Measurements from ENCODE around the gene NKAIN2.

Gene NKAIN2

DNA sequence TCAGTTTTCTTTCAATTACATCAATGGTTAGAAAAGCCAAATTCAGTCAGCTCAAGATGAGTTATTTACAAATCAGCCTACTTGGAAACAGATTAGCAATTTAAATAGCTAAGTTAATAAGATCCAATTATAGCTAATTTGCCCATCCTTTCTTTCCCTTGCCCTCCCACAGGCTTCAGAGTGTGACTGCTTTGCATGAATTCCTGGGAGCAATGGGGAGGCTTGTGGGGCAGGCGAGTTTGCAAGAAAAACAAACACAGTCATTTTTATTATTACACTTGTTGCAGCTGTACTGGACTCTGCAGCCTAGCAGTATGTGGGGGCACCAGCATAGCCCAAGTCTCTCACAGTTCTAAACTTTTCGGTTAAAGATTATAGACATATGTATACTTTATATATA lies 219.0 kb downstream of the NKAIN2 start:
- H3K9me3 ChIP-seq (ENCODE audit: control insufficient read depth in 2 of 2, low read length in 2 of 2) = no peaks in the 10 kb centered on the region
- no peaks in the 10 kb centered on the region for H3K27me3 ChIP-seq (ENCODE audit: control insufficient read depth in 1 of 2, insufficient read depth in 2 of 2, low read length in 2 of 2)
- no peak overlapping the region for H3K9ac ChIP-seq (ENCODE audit: low read length in 2 of 2)
- no peak overlapping the region for H3K4me3 ChIP-seq (ENCODE audit: low read length in 2 of 2)
- no peaks in the 10 kb centered on the region for H3K36me3 ChIP-seq (ENCODE audit: control insufficient read depth in 2 of 2, insufficient read depth in 2 of 2, low read length in 2 of 2)
- H3K27ac ChIP-seq (ENCODE audit: low read length) = no peak overlapping the region
- no peaks in the 10 kb centered on the region for H3K4me1 ChIP-seq (ENCODE audit: control insufficient read depth, insufficient read depth, low read length)

DNA sequence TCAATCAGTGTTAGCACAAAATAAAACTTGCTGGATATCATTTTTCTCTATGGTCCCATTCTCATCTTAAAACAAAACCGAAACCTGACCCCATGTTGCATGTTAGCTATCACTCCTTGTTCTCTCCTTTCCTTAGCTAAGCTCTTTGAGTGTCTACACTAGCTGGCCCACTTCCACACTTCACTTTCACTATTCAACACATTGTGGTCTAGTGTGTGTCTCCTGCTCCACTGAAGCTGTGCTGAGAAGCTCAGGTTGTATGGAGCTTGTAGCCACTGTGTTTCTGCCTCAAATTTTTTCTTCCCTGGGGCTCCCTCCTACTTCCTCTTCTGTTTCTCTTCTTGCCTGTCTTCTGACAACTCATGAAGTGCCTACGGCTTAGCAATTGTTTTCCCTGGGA lies 223.0 kb downstream of the NKAIN2 start:
- Histone ChIP-seq H3K9ac (ENCODE audit: low read length in 2 of 2) (no peak overlapping the region), H3K27ac (ENCODE audit: low read length) (no peak overlapping the region), H3K4me1 (ENCODE audit: control insufficient read depth, insufficient read depth, low read length) (no peaks in the 10 kb centered on the region), H3K4me3 (ENCODE audit: low read length in 2 of 2) (no peak overlapping the region), H3K27me3 (ENCODE audit: control insufficient read depth in 1 of 2, insufficient read depth in 2 of 2, low read length in 2 of 2) (no peaks in the 10 kb centered on the region), H3K36me3 (ENCODE audit: control insufficient read depth in 2 of 2, insufficient read depth in 2 of 2, low read length in 2 of 2) (no peaks in the 10 kb centered on the region), H3K9me3 (ENCODE audit: control insufficient read depth in 2 of 2, low read length in 2 of 2) (no peaks in the 10 kb centered on the region)

DNA sequence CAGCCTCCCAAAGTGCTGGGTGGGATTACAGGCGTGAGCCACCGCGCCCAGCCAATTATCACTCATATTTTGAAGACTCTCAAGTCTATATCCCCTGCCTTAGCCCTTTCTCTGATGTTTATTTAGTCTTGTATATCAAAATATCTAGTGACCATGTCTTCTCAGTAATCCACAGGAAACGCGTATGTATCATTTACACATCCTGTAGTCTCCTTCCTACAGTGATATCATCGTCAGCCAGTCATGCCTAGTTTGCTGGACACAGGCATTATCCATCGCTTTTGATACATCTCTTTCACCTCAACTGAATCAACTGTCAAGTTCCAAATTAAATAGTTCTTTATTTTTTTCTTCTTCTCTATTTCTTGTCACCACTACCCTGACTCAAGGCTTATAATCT lies 223.7 kb downstream of the NKAIN2 start:
- H3K4me3 ChIP-seq (ENCODE audit: low read length in 2 of 2) = no peak overlapping the region
- no peaks in the 10 kb centered on the region for H3K9me3 ChIP-seq (ENCODE audit: control insufficient read depth in 2 of 2, low read length in 2 of 2)
- H3K9ac ChIP-seq (ENCODE audit: low read length in 2 of 2) = no peak overlapping the region
- H3K36me3 ChIP-seq (ENCODE audit: control insufficient read depth in 2 of 2, insufficient read depth in 2 of 2, low read length in 2 of 2) = no peaks in the 10 kb centered on the region
- no peak overlapping the region for H3K27ac ChIP-seq (ENCODE audit: low read length)
- H3K27me3 ChIP-seq (ENCODE audit: control insufficient read depth in 1 of 2, insufficient read depth in 2 of 2, low read length in 2 of 2) = no peaks in the 10 kb centered on the region
- H3K4me1 ChIP-seq (ENCODE audit: control insufficient read depth, insufficient read depth, low read length) = no peaks in the 10 kb centered on the region

DNA sequence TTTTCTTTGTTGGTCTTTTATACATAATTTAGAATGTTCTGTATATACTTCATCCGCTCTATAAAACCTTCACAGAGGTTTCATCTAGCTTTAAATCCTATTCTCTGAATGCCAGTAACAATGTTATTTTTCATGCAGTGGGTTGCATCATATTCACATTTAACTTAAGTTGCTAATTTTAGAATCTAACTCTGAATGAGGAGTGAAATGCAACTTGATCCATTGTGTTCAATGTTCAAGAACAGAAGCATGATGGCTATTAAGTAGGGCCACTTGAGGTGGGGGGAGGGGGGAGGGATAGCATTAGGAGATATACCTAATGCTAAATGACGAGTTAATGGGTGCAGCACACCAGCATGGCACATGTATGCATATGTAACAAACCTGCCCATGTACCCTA lies 224.5 kb downstream of the NKAIN2 start:
- no peak overlapping the region for H3K9ac ChIP-seq (ENCODE audit: low read length in 2 of 2)
- no peaks in the 10 kb centered on the region for H3K9me3 ChIP-seq (ENCODE audit: control insufficient read depth in 2 of 2, low read length in 2 of 2)
- H3K4me1 ChIP-seq (ENCODE audit: control insufficient read depth, insufficient read depth, low read length) = no peaks in the 10 kb centered on the region
- no peak overlapping the region for H3K27ac ChIP-seq (ENCODE audit: low read length)
- no peaks in the 10 kb centered on the region for H3K36me3 ChIP-seq (ENCODE audit: control insufficient read depth in 2 of 2, insufficient read depth in 2 of 2, low read length in 2 of 2)
- no peaks in the 10 kb centered on the region for H3K27me3 ChIP-seq (ENCODE audit: control insufficient read depth in 1 of 2, insufficient read depth in 2 of 2, low read length in 2 of 2)
- H3K4me3 ChIP-seq (ENCODE audit: low read length in 2 of 2) = no peak overlapping the region

DNA sequence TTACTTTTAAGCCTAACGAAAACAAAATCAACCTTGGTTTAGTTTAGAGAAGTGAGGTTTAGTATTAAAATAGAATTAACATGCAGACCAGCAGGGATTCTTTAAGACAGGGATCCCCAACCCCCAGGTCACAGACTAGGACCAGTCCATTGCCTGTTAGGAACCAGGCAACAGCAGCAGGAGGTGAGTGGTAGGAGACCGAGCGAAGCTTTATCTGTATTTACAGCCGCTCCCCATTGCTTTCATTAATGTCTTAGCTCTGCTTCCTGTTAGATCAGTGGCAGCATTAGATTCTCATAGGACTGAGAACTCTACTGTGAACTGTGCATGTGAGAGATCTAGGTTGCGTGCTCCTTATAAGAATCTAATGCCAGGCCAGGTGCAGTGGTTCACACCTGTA lies 225.9 kb downstream of the NKAIN2 start:
- Histone ChIP-seq H3K9me3 (ENCODE audit: control insufficient read depth in 2 of 2, low read length in 2 of 2) (no peaks in the 10 kb centered on the region), H3K4me3 (ENCODE audit: low read length in 2 of 2) (no peak overlapping the region), H3K36me3 (ENCODE audit: control insufficient read depth in 2 of 2, insufficient read depth in 2 of 2, low read length in 2 of 2) (no peaks in the 10 kb centered on the region), H3K27ac (ENCODE audit: low read length) (no peak overlapping the region), H3K9ac (ENCODE audit: low read length in 2 of 2) (no peak overlapping the region), H3K4me1 (ENCODE audit: control insufficient read depth, insufficient read depth, low read length) (no peaks in the 10 kb centered on the region), H3K27me3 (ENCODE audit: control insufficient read depth in 1 of 2, insufficient read depth in 2 of 2, low read length in 2 of 2) (no peaks in the 10 kb centered on the region)

DNA sequence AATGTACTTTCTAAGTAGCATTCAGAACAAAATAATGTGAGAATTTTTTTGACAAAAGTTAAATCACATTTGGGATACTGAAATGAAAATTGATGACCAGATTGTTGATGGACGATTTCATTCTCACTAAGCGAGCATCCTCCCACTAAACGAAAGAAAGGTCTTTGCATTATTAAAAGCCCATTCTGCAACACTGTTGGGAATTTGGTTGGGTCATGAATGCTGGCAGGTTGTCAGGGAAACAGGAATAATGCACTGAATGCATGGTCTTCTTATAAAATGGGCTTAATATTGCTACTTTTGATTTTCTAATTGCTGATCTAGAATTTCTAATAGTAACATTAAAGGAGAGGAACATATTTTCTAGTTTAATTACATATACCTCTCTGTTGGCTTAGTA lies 229.8 kb downstream of the NKAIN2 start:
- no peak overlapping the region for H3K9ac ChIP-seq (ENCODE audit: low read length in 2 of 2)
- no peak overlapping the region for H3K4me3 ChIP-seq (ENCODE audit: low read length in 2 of 2)
- no peak overlapping the region for H3K27ac ChIP-seq (ENCODE audit: low read length)

DNA sequence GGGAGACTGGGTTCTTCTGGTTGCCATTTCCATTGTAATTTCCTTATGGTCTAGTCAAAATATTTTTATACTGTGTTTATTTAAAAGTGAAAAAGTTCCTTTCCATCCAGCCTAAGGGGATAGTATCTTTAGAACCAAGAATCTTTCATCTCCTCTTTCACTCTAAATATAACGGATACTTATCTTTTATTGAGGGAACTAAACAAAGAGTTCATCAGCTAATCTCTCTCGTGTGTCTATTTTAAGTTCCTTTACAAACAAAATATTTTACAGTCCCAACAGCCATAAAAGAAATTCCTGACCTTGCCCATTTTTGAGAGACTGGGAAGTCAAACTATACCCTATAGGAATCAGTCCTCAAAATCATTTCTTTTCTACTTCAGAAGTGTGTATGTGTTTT lies 232.7 kb downstream of the NKAIN2 start:
- Histone ChIP-seq H3K27ac (ENCODE audit: low read length) (no peak overlapping the region), H3K27me3 (ENCODE audit: control insufficient read depth in 1 of 2, insufficient read depth in 2 of 2, low read length in 2 of 2) (no peaks in the 10 kb centered on the region), H3K36me3 (ENCODE audit: control insufficient read depth in 2 of 2, insufficient read depth in 2 of 2, low read length in 2 of 2) (no peaks in the 10 kb centered on the region), H3K4me3 (ENCODE audit: low read length in 2 of 2) (no peak overlapping the region), H3K4me1 (ENCODE audit: control insufficient read depth, insufficient read depth, low read length) (no peaks in the 10 kb centered on the region), H3K9me3 (ENCODE audit: control insufficient read depth in 2 of 2, low read length in 2 of 2) (no peaks in the 10 kb centered on the region), H3K9ac (ENCODE audit: low read length in 2 of 2) (no peak overlapping the region)

More for the DNA sequence above, 229.8 kb downstream of the NKAIN2 start:
- Histone ChIP-seq H3K4me1 (ENCODE audit: control insufficient read depth, insufficient read depth, low read length) (no peaks in the 10 kb centered on the region), H3K9me3 (ENCODE audit: control insufficient read depth in 2 of 2, low read length in 2 of 2) (no peaks in the 10 kb centered on the region), H3K27me3 (ENCODE audit: control insufficient read depth in 1 of 2, insufficient read depth in 2 of 2, low read length in 2 of 2) (no peaks in the 10 kb centered on the region), H3K36me3 (ENCODE audit: control insufficient read depth in 2 of 2, insufficient read depth in 2 of 2, low read length in 2 of 2) (no peaks in the 10 kb centered on the region)

DNA sequence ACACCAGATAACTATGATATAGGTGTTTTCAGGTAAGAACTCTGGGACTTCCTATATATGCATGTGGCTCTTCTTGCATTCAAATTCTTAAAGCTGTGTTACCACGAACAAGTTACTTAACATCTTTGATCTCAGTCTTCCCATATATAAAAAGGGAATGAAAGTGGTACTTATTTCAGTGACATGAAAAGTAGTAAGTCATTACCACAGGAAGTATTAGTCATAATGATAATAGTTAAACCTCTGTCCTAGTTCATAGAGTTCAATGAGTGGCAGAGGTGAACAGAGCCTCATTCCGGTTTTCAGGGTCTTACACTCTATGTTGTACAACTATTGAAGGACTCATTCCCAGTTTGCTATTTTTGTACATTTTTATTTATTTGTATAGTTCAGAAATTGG lies 237.0 kb downstream of the NKAIN2 start:
- H3K27me3 ChIP-seq (ENCODE audit: control insufficient read depth in 1 of 2, insufficient read depth in 2 of 2, low read length in 2 of 2) = no peaks in the 10 kb centered on the region
- H3K4me1 ChIP-seq (ENCODE audit: control insufficient read depth, insufficient read depth, low read length) = no peaks in the 10 kb centered on the region
- no peaks in the 10 kb centered on the region for H3K9me3 ChIP-seq (ENCODE audit: control insufficient read depth in 2 of 2, low read length in 2 of 2)
- no peaks in the 10 kb centered on the region for H3K36me3 ChIP-seq (ENCODE audit: control insufficient read depth in 2 of 2, insufficient read depth in 2 of 2, low read length in 2 of 2)
- H3K27ac ChIP-seq (ENCODE audit: low read length) = no peak overlapping the region
- H3K9ac ChIP-seq (ENCODE audit: low read length in 2 of 2) = no peak overlapping the region
- H3K4me3 ChIP-seq (ENCODE audit: low read length in 2 of 2) = no peak overlapping the region

DNA sequence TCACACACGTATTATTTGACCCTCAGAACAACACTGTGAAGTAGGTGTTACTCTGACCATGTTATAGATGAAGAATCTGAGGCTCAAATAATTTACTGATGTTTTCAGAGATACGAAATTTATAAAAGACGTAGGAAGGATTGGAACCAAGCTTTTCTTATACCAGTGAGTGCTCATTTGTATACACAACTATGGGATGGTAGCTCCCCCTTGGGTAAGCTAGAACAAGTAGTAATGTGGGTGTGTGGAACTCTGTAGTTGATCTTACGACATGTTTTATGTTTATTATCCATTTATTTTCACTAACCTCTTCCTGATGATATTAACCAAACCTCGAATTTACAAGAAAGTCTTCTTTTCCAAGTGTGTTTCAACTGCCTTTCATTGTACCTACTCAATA lies 248.5 kb downstream of the NKAIN2 start:
- Histone ChIP-seq H3K9me3 (ENCODE audit: control insufficient read depth in 2 of 2, low read length in 2 of 2) (no peaks in the 10 kb centered on the region), H3K27ac (ENCODE audit: low read length) (no peak overlapping the region), H3K27me3 (ENCODE audit: control insufficient read depth in 1 of 2, insufficient read depth in 2 of 2, low read length in 2 of 2) (no peaks in the 10 kb centered on the region), H3K4me3 (ENCODE audit: low read length in 2 of 2) (no peak overlapping the region), H3K4me1 (ENCODE audit: control insufficient read depth, insufficient read depth, low read length) (no peaks in the 10 kb centered on the region), H3K9ac (ENCODE audit: low read length in 2 of 2) (no peak overlapping the region), H3K36me3 (ENCODE audit: control insufficient read depth in 2 of 2, insufficient read depth in 2 of 2, low read length in 2 of 2) (no peaks in the 10 kb centered on the region)

DNA sequence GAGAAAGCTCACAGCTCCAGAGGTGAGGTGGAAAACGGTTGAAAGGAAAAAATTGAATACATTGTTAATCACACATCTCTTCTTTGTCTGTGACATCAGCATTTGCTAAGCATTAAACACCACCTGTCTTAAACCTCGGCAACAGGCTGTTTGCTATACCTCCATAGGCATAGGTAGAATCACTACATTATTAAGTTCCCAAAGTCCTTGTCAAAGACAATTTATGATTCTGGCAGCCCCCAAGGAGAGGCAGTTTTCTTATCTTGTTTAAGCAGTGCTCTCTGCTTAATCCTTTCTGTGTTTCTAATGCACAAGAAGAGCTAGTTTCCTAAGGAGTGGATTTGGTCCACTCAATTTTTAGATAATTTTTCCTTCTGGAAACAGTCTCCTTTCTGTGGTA lies 249.7 kb downstream of the NKAIN2 start:
- H3K4me3 ChIP-seq (ENCODE audit: low read length in 2 of 2) = no peak overlapping the region
- no peaks in the 10 kb centered on the region for H3K36me3 ChIP-seq (ENCODE audit: control insufficient read depth in 2 of 2, insufficient read depth in 2 of 2, low read length in 2 of 2)
- no peaks in the 10 kb centered on the region for H3K9me3 ChIP-seq (ENCODE audit: control insufficient read depth in 2 of 2, low read length in 2 of 2)
- H3K27me3 ChIP-seq (ENCODE audit: control insufficient read depth in 1 of 2, insufficient read depth in 2 of 2, low read length in 2 of 2) = no peaks in the 10 kb centered on the region
- no peak overlapping the region for H3K9ac ChIP-seq (ENCODE audit: low read length in 2 of 2)
- no peak overlapping the region for H3K27ac ChIP-seq (ENCODE audit: low read length)
- no peaks in the 10 kb centered on the region for H3K4me1 ChIP-seq (ENCODE audit: control insufficient read depth, insufficient read depth, low read length)

DNA sequence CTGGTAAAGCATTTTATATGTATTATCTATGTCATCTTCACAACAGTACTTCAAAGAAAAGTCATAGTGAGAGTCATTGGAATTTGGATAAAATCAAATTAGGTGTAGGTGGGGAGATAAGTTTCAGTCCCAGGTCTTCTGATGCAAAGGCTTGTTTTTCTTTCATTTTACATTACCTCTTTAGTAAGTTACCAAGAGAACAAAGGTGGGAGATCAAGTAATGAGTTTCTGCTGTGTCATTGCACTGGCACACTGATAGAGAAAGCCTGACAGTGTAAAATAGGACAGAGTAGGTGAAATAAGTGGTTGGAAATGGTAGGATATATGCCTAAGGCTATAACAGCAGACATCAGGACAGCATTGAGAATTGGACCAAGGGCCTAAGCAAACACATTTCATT lies 250.4 kb downstream of the NKAIN2 start:
- H3K9me3 ChIP-seq (ENCODE audit: control insufficient read depth in 2 of 2, low read length in 2 of 2) = no peaks in the 10 kb centered on the region
- H3K9ac ChIP-seq (ENCODE audit: low read length in 2 of 2) = no peak overlapping the region
- H3K4me1 ChIP-seq (ENCODE audit: control insufficient read depth, insufficient read depth, low read length) = no peaks in the 10 kb centered on the region
- H3K36me3 ChIP-seq (ENCODE audit: control insufficient read depth in 2 of 2, insufficient read depth in 2 of 2, low read length in 2 of 2) = no peaks in the 10 kb centered on the region
- H3K27me3 ChIP-seq (ENCODE audit: control insufficient read depth in 1 of 2, insufficient read depth in 2 of 2, low read length in 2 of 2) = no peaks in the 10 kb centered on the region
- no peak overlapping the region for H3K27ac ChIP-seq (ENCODE audit: low read length)
- H3K4me3 ChIP-seq (ENCODE audit: low read length in 2 of 2) = no peak overlapping the region

DNA sequence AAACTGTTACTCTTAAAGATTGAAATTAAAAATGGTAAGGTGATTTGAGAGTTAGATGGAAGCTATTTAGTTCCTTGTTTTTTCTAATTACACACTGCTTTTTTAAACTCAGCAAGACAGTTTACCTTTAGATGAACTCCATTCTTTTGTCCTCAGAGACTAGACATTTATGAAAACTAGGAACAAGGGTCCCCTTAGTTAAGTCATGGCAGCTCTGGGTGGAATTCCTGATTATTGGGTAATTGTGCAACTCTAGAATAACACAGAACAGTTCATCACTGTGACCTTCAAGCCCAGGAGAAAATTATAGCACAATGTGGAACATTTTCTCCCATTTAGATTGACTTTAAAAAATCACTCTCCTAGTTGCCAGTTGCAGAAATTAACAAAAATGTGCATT lies 251.7 kb downstream of the NKAIN2 start:
- Histone ChIP-seq H3K4me3 (ENCODE audit: low read length in 2 of 2) (no peak overlapping the region), H3K9me3 (ENCODE audit: control insufficient read depth in 2 of 2, low read length in 2 of 2) (no peaks in the 10 kb centered on the region), H3K27ac (ENCODE audit: low read length) (no peak overlapping the region), H3K27me3 (ENCODE audit: control insufficient read depth in 1 of 2, insufficient read depth in 2 of 2, low read length in 2 of 2) (no peaks in the 10 kb centered on the region), H3K9ac (ENCODE audit: low read length in 2 of 2) (no peak overlapping the region), H3K4me1 (ENCODE audit: control insufficient read depth, insufficient read depth, low read length) (no peaks in the 10 kb centered on the region), H3K36me3 (ENCODE audit: control insufficient read depth in 2 of 2, insufficient read depth in 2 of 2, low read length in 2 of 2) (no peaks in the 10 kb centered on the region)
